Measurements from ENCODE around the gene SENP8.

Gene SENP8

GRCh38 chr15:72116731-72117485, 1.3 kb upstream of the SENP8 start:
- H3K27ac Mint-ChIP-seq: peak overlapping the region; percentile 87 to 97 (median 93)
- no peaks in the 10 kb centered on the region for H3K27me3 Mint-ChIP-seq (ENCODE audit: low read depth)
- H3K36me3 Mint-ChIP-seq (ENCODE audit: low read depth): no peaks in the 10 kb centered on the region
- peak overlapping the region; percentile 96 to 98 (median 98) for H3K4me3 Mint-ChIP-seq
- no peaks in the 10 kb centered on the region for H3K9me3 Mint-ChIP-seq
- no peak for TF ChIP-seq CTCF (IDR thresholded peaks at IDR 0.05; ENCODE audit: unreplicated experiment in 3 of 3)
- peaks cover 56% of the 10 kb centered on the region for H3K4me1 Mint-ChIP-seq

- Mint-ChIP-seq H3K36me3 (ENCODE audit: low read depth) (no peaks in the 10 kb centered on the region), H3K9me3 (no peaks in the 10 kb centered on the region), H3K27me3 (ENCODE audit: low read depth) (no peaks in the 10 kb centered on the region), H3K4me3 (peak overlapping the region; percentile 96 to 98 (median 98)), H3K4me1 (peaks cover 50% of the 10 kb centered on the region), H3K27ac (peak overlapping the region; percentile 98 to 100 (median 100))
- TF ChIP-seq CTCF (IDR thresholded peaks at IDR 0.05; ENCODE audit: unreplicated experiment in 3 of 3): no peak
Observed at GRCh38 chr15:72117486-72118016, 652 bp upstream of the SENP8 start.

DNA sequence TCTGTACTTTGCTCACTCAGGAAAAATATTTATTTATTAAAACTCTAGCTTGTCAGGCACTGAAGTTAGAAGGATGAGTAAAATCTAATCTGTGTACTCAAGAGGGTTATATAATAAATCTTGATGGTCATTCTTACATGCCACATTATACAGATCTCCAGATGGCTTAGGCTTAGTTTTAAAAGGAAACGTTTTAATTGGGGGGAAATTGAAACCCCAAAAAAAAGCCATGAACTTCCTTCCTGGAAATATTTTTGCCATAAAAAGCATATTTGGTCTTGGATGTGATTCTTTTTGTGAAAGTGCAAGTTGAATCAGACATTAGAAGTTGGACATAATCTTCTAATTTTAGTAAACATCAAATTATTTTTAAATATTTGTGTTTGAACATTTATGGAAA, 6.0 kb downstream of the SENP8 start:
- Mint-ChIP-seq H3K36me3 (ENCODE audit: low read depth) (no peaks in the 10 kb centered on the region), H3K9me3 (no peaks in the 10 kb centered on the region), H3K27ac (no peak overlapping the region), H3K27me3 (ENCODE audit: low read depth) (no peaks in the 10 kb centered on the region), H3K4me1 (peaks cover 5% of the 10 kb centered on the region), H3K4me3 (no peak overlapping the region)
- no peak for TF ChIP-seq CTCF (IDR thresholded peaks at IDR 0.05; ENCODE audit: unreplicated experiment in 3 of 3)

DNA sequence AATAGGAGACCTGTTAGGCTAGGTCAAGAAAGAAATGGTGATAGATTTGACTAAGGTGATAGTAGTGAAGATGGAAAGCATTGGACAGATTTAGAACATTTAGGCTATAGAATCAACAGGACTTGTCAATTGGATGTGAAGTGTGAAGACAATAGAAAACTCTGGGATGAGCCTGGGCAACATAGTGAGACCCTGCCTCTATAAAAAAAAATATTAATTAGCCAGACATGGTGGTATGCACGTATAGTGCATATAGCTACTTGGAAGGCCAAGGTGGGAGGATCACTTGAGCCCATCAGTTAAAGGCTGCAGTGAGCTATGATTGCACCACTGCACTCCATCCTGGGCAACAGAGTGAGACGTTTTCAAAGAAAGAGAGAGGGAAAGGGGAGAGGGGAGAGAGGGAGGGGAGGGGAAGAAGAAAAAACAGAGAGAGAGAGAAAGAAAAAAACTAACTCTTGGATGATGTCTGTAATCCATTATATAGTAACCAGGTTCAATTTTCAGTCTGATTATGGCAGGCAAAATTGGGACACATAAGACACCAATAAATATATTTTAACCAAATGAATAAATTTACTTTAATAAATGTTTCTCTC, 9.6 kb downstream of the SENP8 start:
- no peak overlapping the region for H3K4me3 Mint-ChIP-seq
- no peaks in the 10 kb centered on the region for H3K4me1 Mint-ChIP-seq
- H3K27me3 Mint-ChIP-seq (ENCODE audit: low read depth): no peaks in the 10 kb centered on the region
- TF ChIP-seq CTCF (IDR thresholded peaks at IDR 0.05; ENCODE audit: unreplicated experiment in 3 of 3): no peak
- H3K36me3 Mint-ChIP-seq (ENCODE audit: low read depth): no peaks in the 10 kb centered on the region
- H3K27ac Mint-ChIP-seq: peak overlapping the region; percentile 4 to 13 (median 12)
- no peaks in the 10 kb centered on the region for H3K9me3 Mint-ChIP-seq

DNA sequence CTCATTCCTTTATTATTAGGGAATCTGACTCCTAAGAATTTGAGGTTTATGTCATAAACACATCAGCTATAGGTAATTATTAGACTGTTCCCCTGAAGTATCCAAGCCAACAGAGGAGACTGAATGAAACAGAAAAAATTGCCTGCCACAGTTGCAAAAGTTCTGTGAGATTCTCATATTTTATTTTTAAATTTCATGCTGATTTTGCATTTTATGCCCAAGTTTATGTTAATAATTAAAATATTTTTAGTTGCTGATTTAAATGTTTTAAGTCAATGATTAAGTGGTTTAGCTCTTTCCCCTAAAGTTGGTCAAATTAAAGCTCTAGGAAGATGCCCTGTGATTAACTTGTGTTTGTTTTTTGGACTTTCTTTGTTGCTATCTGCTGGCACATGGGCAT, 10.2 kb downstream of the SENP8 start:
- no peak for TF ChIP-seq CTCF (IDR thresholded peaks at IDR 0.05; ENCODE audit: unreplicated experiment in 3 of 3)
- peak overlapping the region; percentile 23 to 59 (median 34) for H3K27ac Mint-ChIP-seq
- no peaks in the 10 kb centered on the region for H3K36me3 Mint-ChIP-seq (ENCODE audit: low read depth)
- no peaks in the 10 kb centered on the region for H3K9me3 Mint-ChIP-seq
- H3K27me3 Mint-ChIP-seq (ENCODE audit: low read depth): no peaks in the 10 kb centered on the region
- H3K4me3 Mint-ChIP-seq: no peak overlapping the region
- no peaks in the 10 kb centered on the region for H3K4me1 Mint-ChIP-seq

Data from nephron (organoid).